MM.1S (cell line): ENCODE measurements around the gene KDF1.

Source experiments
- DNase-seq: peaks from one replicate; pipeline ENCODE4 v3.0.0-alpha.2; 2015
- H2AFZ ChIP-seq: fragments of 300-600 bp; sonication (generic); 2 replicates; pipeline ENCODE4 v1.6.0; 2016; ENCODE audit warnings: antibody characterized with exemption, low read length
- H3F3A ChIP-seq: fragments of 300-600 bp; sonication (generic); 2 replicates; pipeline ENCODE4 v1.6.1; 2016; ENCODE audit warnings: mild to moderate bottlenecking, antibody characterized with exemption, low read length, moderate library complexity, mixed read lengths; ENCODE audit not compliant: insufficient read depth
- H3K27ac ChIP-seq: fragments of 300-600 bp; sonication (generic); 2 replicates; pipeline ENCODE4 v1.5.1; 2016; ENCODE audit warnings: mild to moderate bottlenecking, low read length
- H3K27me3 ChIP-seq: fragments of 300-600 bp; sonication (generic); replicated peaks from 2 replicates; pipeline ENCODE4 v1.6.0; 2016; ENCODE audit warnings: low read length; ENCODE audit not compliant: insufficient read depth
- H3K36me3 ChIP-seq: fragments of 300-600 bp; sonication (generic); replicated peaks from 2 replicates; pipeline ENCODE4 v1.6.1; 2016; ENCODE audit warnings: mild to moderate bottlenecking, low read length, mixed read lengths; ENCODE audit not compliant: insufficient read depth
- H3K4me1 ChIP-seq: fragments of 300-600 bp; sonication (generic); 2 replicates; pipeline ENCODE4 v1.6.1; 2016; ENCODE audit warnings: low read length, mixed read lengths
- H3K4me2 ChIP-seq: fragments of 300-600 bp; sonication (generic); 2 replicates; pipeline ENCODE4 v1.6.0; 2016; ENCODE audit warnings: low read depth, low read length
- H3K4me3 ChIP-seq: fragments of 300-600 bp; sonication (generic); 2 replicates; pipeline ENCODE4 v1.5.1; 2016; ENCODE audit warnings: low read length, mixed read lengths
- H3K79me2 ChIP-seq: fragments of 300-600 bp; sonication (generic); 2 replicates; pipeline ENCODE4 v1.6.1; 2016; ENCODE audit warnings: mixed run types, low read length, mixed read lengths
- H3K9ac ChIP-seq: fragments of 300-600 bp; sonication (generic); 2 replicates; pipeline ENCODE4 v1.6.1; 2016; ENCODE audit warnings: low read length, mixed read lengths
- H3K9me2 ChIP-seq: fragments of 300-600 bp; sonication (generic); replicated peaks from 2 replicates; pipeline ENCODE4 v1.6.1; 2016; ENCODE audit warnings: mild to moderate bottlenecking, low read length, mixed read lengths; ENCODE audit not compliant: insufficient read depth
- H3K9me3 ChIP-seq: fragments of 300-600 bp; sonication (generic); replicated peaks from 2 replicates; pipeline ENCODE4 v1.6.1; 2016; ENCODE audit warnings: mild to moderate bottlenecking, low read length, mixed read lengths; ENCODE audit not compliant: insufficient read depth
- H4K20me1 ChIP-seq: fragments of 300-600 bp; sonication (generic); 2 replicates; pipeline ENCODE4 v1.6.1; 2016; ENCODE audit warnings: mild to moderate bottlenecking, low read length, moderate library complexity, mixed read lengths; ENCODE audit not compliant: insufficient read depth
- EZH2 ChIP-seq: fragments of 300-600 bp; sonication (generic); optimal IDR thresholded peaks from 2 replicates; pipeline ENCODE3; 2017; ENCODE audit warnings: low read depth, mild to moderate bottlenecking, antibody characterized with exemption, low read length, mixed read lengths
- EZH2phosphoT487 ChIP-seq: fragments of 300-600 bp; sonication (generic); IDR thresholded peaks from 2 replicates; pipeline ENCODE4 v1.6.1; 2018; ENCODE audit warnings: antibody characterized with exemption, low read length
- TF ChIP-seq, protein P1 (sequence below): fragments of 300-600 bp; sonication (generic); IDR thresholded peaks from 2 replicates; pipeline ENCODE4 v1.5.1; 2016; ENCODE audit warnings: antibody characterized with exemption, low read length, mixed read lengths

The KDF1 gene

DNA sequence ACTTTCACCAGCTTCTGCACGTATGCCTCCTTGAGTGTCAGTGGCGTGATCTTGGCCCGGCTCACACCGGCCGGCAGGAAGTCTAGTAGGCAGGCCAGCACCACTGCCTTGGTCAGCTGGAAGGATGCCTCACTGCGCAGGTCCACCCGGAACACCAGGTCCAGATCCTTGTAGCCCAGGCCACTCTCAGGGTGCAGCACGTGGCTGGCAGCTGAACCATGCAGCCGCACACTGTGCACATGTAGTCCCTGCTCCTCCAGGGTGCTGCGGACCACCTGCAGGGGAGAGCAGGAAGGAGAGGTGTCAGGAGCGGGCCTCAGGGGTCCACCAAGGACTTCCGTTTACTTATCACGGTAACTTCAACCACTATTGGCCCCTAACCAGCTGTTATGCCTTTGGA, 46.4 kb upstream of the KDF1 start:
- H3K4me2 ChIP-seq, result no peak overlapping the region
- no peaks in the 10 kb centered on the region for H3F3A ChIP-seq
- no peaks in the 10 kb centered on the region for H3K9me2 ChIP-seq
- H3K4me3 ChIP-seq, result no peak overlapping the region
- H2AFZ ChIP-seq, result no peak overlapping the region
- peaks cover 7% of the 10 kb centered on the region for H3K27me3 ChIP-seq
- no peaks in the 10 kb centered on the region for H3K79me2 ChIP-seq
- no peaks in the 10 kb centered on the region for H3K4me1 ChIP-seq
- no peaks in the 10 kb centered on the region for H3K36me3 ChIP-seq
- TF ChIP-seq, protein P1, sequence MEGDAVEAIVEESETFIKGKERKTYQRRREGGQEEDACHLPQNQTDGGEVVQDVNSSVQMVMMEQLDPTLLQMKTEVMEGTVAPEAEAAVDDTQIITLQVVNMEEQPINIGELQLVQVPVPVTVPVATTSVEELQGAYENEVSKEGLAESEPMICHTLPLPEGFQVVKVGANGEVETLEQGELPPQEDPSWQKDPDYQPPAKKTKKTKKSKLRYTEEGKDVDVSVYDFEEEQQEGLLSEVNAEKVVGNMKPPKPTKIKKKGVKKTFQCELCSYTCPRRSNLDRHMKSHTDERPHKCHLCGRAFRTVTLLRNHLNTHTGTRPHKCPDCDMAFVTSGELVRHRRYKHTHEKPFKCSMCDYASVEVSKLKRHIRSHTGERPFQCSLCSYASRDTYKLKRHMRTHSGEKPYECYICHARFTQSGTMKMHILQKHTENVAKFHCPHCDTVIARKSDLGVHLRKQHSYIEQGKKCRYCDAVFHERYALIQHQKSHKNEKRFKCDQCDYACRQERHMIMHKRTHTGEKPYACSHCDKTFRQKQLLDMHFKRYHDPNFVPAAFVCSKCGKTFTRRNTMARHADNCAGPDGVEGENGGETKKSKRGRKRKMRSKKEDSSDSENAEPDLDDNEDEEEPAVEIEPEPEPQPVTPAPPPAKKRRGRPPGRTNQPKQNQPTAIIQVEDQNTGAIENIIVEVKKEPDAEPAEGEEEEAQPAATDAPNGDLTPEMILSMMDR, result no peak
- TF ChIP-seq EZH2 (no peak), EZH2phosphoT487 (no peak)
- no peak for DNase-seq
- H3K27ac ChIP-seq, result no peak overlapping the region
- no peak overlapping the region for H3K9ac ChIP-seq
- H4K20me1 ChIP-seq, result no peaks in the 10 kb centered on the region
- no peaks in the 10 kb centered on the region for H3K9me3 ChIP-seq

DNA sequence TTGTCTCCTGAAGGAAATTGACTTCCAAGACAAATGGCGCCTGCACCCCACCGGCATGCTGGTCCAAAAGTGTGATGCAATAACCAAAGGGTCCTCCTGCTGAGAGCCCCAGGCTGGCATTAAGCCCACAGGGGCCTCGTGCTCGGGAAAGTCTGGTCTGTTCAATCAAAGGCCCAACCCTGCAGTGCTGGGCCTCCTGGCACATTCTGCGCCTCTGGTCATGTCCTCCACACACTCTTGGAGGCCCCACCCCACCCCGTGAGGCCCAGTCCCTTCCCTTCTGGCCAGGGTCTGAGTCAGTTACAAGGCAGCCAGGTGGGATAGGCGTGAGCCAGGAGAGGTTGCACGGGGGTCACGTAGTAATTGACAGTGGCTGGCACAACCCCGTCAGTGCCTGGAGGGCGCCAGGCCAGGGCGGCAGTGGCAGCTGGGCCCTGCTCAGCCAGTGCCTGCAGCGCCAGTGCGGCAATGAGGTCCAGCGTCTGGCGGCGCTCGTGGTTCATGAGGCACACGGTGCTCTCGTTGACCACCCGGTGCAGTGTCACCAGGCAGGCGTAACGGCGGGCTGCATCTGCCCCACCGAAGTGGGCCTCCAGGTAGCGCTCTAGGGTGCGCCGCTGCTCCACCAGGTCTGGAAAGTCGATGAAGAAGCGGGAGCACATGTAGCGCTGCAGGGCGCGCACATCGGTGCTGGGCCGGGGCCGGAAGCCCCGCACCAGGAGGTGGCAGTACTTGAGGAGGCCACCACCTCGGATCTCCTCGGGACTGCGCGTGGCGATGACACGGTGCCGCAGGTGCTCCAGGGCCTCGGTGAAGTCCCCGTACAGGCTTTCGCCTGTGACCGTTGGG, 45.6 kb upstream of the KDF1 start:
- H3K36me3 ChIP-seq, result no peaks in the 10 kb centered on the region
- no peak overlapping the region for H3K27ac ChIP-seq
- no peak overlapping the region for H3K4me3 ChIP-seq
- H3K79me2 ChIP-seq, result no peaks in the 10 kb centered on the region
- H3K27me3 ChIP-seq, result peaks cover 8% of the 10 kb centered on the region; the same call in 1 of the 2 replicates
- no peaks in the 10 kb centered on the region for H3K4me1 ChIP-seq
- H3K4me2 ChIP-seq, result no peak overlapping the region
- no peak for TF ChIP-seq EZH2phosphoT487
- TF ChIP-seq, protein P1, result no peak
- no peak for TF ChIP-seq EZH2
- no peaks in the 10 kb centered on the region for H3K9me2 ChIP-seq
- H2AFZ ChIP-seq, result no peak overlapping the region
- no peak for DNase-seq
- no peaks in the 10 kb centered on the region for H3F3A ChIP-seq
- no peaks in the 10 kb centered on the region for H4K20me1 ChIP-seq
- no peak overlapping the region for H3K9ac ChIP-seq
- H3K9me3 ChIP-seq, result no peaks in the 10 kb centered on the region

DNA sequence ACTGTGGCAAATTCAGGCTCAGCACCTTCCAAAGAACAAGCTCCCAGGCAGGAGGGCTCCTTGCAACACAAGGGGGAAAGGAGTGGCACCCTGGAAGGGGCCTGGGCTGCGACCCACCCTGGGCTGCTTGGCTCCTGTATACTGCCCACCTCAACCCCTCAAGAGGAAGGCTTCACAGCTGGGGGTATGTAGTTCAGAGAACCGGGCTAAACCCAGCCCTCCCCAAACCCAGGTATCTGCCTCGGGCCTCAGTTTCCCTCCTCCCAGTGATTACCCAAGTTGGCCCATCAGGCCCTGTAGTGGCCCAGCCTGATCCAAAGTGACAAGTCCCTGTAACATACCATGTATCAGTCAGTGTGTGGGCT, 44.9 kb upstream of the KDF1 start:
- no peak for DNase-seq
- no peak for TF ChIP-seq EZH2
- TF ChIP-seq, protein P1, result no peak
- TF ChIP-seq EZH2phosphoT487, result no peak
- Histone ChIP-seq H2AFZ (no peak overlapping the region), H3K9me3 (no peaks in the 10 kb centered on the region), H3K9ac (no peak overlapping the region), H3K27ac (no peak overlapping the region), H3F3A (no peaks in the 10 kb centered on the region), H4K20me1 (no peaks in the 10 kb centered on the region), H3K4me1 (no peaks in the 10 kb centered on the region), H3K36me3 (no peaks in the 10 kb centered on the region), H3K79me2 (no peaks in the 10 kb centered on the region), H3K9me2 (no peaks in the 10 kb centered on the region), H3K27me3 (peaks cover 8% of the 10 kb centered on the region; the same call in 1 of the 2 replicates), H3K4me2 (no peak overlapping the region), H3K4me3 (no peak overlapping the region)
